Lung (tissue), 12 donors: ENCODE data around the gene UGT8. TPM values are rescaled to one million over a fixed set of nuclear protein-coding genes. Genes with fewer than 3 reads are reported as not detected.
"Not testable (repeated sequence)": the region's sequence is repeated elsewhere in the genome, so short reads cannot be mapped to it uniquely, and the experiment has no call there.

Experiments
- ATAC-seq: fragments of 200-7000 bp; cut with Tn5 transposase; one replicate; pipeline ENCODE4 v1.9.1; 2020; ENCODE audit warnings: moderate number of reproducible peaks; ENCODE audit not compliant: insufficient read depth, low FRiP score
- DNase-seq, 3 donors: peaks; one replicate each; pipeline ENCODE4 v3.0.0-alpha.2; 2013 to 2017
- H3K27ac ChIP-seq, 2 donors: one replicate each; pipeline ENCODE4 v1.5.1; 2013; ENCODE audit warnings: mild to moderate bottlenecking in 2 of 2, moderate library complexity in 2 of 2, control low read depth in 1 of 2, inconsistent platforms in 1 of 2, low read depth in 1 of 2, low read length in 1 of 2
- H3K27me3 ChIP-seq, 3 donors: one replicate each; pipeline ENCODE4 v1.5.1; 2013; ENCODE audit warnings: low read length in 2 of 3; ENCODE audit not compliant: control insufficient read depth in 3 of 3, insufficient read depth in 3 of 3
- H3K36me3 ChIP-seq, 4 donors: one replicate each; pipeline ENCODE4 v1.5.1; 2013; ENCODE audit warnings: low read length in 4 of 4, mild to moderate bottlenecking in 1 of 4, moderate library complexity in 1 of 4; ENCODE audit not compliant: control insufficient read depth in 4 of 4, insufficient read depth in 4 of 4
- H3K4me1 ChIP-seq, 5 donors: one replicate each; pipeline ENCODE4 v1.5.1; 2013; ENCODE audit warnings: low read length in 5 of 5, mild to moderate bottlenecking in 2 of 5, moderate library complexity in 1 of 5; ENCODE audit not compliant: control insufficient read depth in 5 of 5, insufficient read depth in 5 of 5
- H3K4me3 ChIP-seq: one replicate; pipeline ENCODE4 v1.5.1; 2013; ENCODE audit warnings: mild to moderate bottlenecking, control low read depth, moderate library complexity
- H3K9ac ChIP-seq, 2 donors: one replicate each; pipeline ENCODE4 v1.5.1; 2013; ENCODE audit warnings: low read length in 2 of 2, control low read depth in 1 of 2; ENCODE audit not compliant: insufficient read depth in 1 of 2
- H3K9me3 ChIP-seq, 4 donors: one replicate each; pipeline ENCODE4 v1.5.1; 2013; ENCODE audit warnings: low read length in 3 of 4, mild to moderate bottlenecking in 1 of 4, moderate library complexity in 1 of 4; ENCODE audit not compliant: control insufficient read depth in 4 of 4, insufficient read depth in 3 of 4
- WGBS, 2 donors: extraction: QIAGEN DNeasy Blood & Tissue Kit; methylation state at CpG; one replicate each; pipeline ENCODE4 v1.1.7; 2013; 5-methylcytosine and 5-hydroxymethylcytosine counted together
- polyA plus RNA-seq, 2 donors: library from polyadenylated mRNA; stranded (reverse); fragments of 200-250 nt; gene quantifications; one replicate each; pipeline ENCODE4 v1.2.1, GENCODE V29; 2013
- total RNA-seq, 2 donors: library from RNA; depleted of rRNA in 1 of 2; stranded (reverse); fragments of >200 nt in 1 of 2; gene quantifications; one replicate each; pipeline ENCODE4 v1.2.1, GENCODE V29; 2014 to 2021
- TF ChIP-seq, protein P1 (sequence below): IDR thresholded peaks from 2 replicates; pipeline ENCODE4 v1.5.1; 2012; ENCODE audit warnings: mild to moderate bottlenecking; ENCODE audit errors: control extremely low read depth, extremely low read depth
- donor health status: control.
- donor health status: control.
- donor health status: Bipolar disorder and iron deficiency.
- donor health status: healthy.
- donor health status: DM: yes; HTN: yes; CAD: no.

UGT8 gene
- total and polyA plus RNA-seq, 4 donors, result 0.37 to 9.9 (median 1.8) TPM

DNA sequence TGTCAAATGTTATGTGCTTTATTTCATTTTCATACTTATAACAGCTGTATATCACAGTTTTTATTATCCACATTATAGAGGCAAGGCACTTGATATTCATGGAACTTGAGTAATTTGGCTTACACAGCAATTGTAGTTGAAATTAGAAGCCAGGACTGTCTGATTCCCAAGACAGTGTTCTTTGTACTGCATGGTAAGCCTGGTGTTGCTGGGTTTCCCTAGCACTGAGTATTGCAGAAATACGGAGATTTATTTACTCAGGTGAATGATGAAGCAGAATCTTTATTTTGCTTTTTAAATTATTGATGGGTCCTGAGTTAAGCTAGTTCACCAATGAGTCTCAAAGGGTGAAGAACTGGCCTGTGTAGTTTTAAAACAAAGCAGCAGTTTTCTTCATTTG lies 70.0 kb downstream of the UGT8 start:
- Histone ChIP-seq H3K36me3 (no peaks in the 10 kb centered on the region), H3K9ac (no peak overlapping the region), H3K9me3 (no peaks in the 10 kb centered on the region), H3K4me1 (no peaks in the 10 kb centered on the region), H3K27me3 (no peaks in the 10 kb centered on the region), H3K27ac (no peak overlapping the region), H3K4me3 (no peak overlapping the region)
- ATAC-seq (no peak), DNase-seq (no peak)
- TF ChIP-seq, protein P1, sequence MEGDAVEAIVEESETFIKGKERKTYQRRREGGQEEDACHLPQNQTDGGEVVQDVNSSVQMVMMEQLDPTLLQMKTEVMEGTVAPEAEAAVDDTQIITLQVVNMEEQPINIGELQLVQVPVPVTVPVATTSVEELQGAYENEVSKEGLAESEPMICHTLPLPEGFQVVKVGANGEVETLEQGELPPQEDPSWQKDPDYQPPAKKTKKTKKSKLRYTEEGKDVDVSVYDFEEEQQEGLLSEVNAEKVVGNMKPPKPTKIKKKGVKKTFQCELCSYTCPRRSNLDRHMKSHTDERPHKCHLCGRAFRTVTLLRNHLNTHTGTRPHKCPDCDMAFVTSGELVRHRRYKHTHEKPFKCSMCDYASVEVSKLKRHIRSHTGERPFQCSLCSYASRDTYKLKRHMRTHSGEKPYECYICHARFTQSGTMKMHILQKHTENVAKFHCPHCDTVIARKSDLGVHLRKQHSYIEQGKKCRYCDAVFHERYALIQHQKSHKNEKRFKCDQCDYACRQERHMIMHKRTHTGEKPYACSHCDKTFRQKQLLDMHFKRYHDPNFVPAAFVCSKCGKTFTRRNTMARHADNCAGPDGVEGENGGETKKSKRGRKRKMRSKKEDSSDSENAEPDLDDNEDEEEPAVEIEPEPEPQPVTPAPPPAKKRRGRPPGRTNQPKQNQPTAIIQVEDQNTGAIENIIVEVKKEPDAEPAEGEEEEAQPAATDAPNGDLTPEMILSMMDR, result no peak
- 72 to 89% methylated on average over 1 of the region's 1 CpG for WGBS, 2 donors

DNA sequence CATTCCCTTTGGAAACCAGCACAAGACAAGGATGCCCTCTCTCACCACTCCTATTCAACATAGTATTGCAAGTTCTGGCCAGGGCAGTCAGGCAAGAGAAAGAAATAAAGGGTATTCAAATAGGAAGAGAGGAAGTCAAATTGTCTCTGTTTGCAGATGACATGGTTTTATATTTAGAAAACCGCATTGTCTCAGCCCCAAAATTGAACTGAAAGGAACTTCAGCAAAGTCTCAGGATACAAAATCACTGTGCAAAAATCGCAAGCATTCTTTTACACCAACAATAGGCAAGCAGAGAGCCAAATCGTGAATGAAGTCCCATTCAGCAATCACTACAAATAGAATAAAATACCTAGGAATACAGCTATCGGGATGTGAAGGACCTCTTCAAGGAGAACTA lies 72.1 kb downstream of the UGT8 start:
- H3K4me3 ChIP-seq, H3K9me3 ChIP-seq, H3K4me1 ChIP-seq, H3K27me3 ChIP-seq, ATAC-seq, DNase-seq, H3K36me3 ChIP-seq, H3K27ac ChIP-seq, H3K9ac ChIP-seq: not testable (repeated sequence)
- WGBS, 2 donors, result 85 to 86% methylated on average over 4 of the region's 4 CpGs

DNA sequence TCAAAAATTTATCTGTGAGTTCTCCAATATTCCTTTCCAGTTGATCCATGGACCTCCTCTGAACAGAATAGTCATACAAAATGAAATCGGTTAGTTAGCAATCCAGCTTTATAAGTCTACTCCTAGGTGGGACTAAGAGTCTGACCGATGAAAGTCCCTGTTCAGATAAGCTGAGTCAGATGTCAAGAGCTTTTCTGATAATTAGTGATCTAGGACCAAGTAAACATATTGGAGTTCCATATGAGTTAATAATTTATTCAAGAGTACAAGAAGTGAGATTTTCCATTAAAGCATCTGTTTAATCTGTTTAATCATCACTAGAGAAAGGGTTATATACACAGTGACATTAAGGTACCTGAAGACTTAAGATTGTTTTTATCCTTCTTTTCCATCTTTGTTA lies 74.7 kb downstream of the UGT8 start:
- Histone ChIP-seq H3K9me3 (no peaks in the 10 kb centered on the region), H3K27me3 (no peaks in the 10 kb centered on the region), H3K27ac (no peak overlapping the region), H3K36me3 (no peaks in the 10 kb centered on the region), H3K4me1 (peaks cover 0 to 6% (median 0%) of the 10 kb centered on the region in 5 donors), H3K4me3 (no peak overlapping the region), H3K9ac (no peak overlapping the region)
- DNase-seq (no peak), ATAC-seq (no peak)
- TF ChIP-seq, protein P1, result no peak
- WGBS, 2 donors, result 70 to 86% methylated on average over 2 of the region's 2 CpGs

DNA sequence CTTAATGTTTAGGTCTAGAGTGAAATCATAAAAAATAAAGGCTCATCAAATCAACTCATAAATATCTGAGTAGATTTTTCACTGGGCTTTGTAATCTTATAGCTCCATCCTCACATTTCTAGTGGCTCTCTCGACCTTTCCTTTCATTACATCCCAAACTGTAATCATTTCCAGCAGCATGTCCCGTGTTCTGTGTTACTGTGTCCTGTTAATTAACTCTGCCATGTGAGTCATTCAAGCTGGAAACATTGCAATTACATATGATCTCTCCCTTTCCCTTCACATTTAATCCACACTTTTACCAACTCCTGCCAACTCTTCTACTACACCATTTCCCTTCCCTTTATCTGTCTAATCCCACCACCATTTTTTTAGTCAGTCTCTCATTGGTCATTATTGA lies 75.5 kb downstream of the UGT8 start:
- DNase-seq (no peak), ATAC-seq (no peak)
- Histone ChIP-seq H3K9me3 (no peaks in the 10 kb centered on the region), H3K27me3 (no peaks in the 10 kb centered on the region), H3K36me3 (no peaks in the 10 kb centered on the region), H3K4me3 (no peak overlapping the region), H3K4me1 (peaks cover 0 to 6% (median 0%) of the 10 kb centered on the region in 5 donors), H3K27ac (no peak overlapping the region), H3K9ac (no peak overlapping the region)
- TF ChIP-seq, protein P1, result no peak
- WGBS, 2 donors, result 65 to 71% methylated on average over 2 of the region's 2 CpGs
